VCaP (cell line): Measurements from ENCODE around the gene PLCG1.

Experiments
- H3K27ac ChIP-seq: fragments of 450-650 bp; 2 replicates; pipeline ENCODE4 v1.5.1; 2017
- TF ChIP-seq, protein P1 (sequence below): fragments of 450-650 bp; conservative IDR thresholded peaks from 2 replicates; pipeline ENCODE4 v1.5.1; 2017; ENCODE audit warnings: mild to moderate bottlenecking, moderate library complexity

Gene PLCG1

GRCh38 chr20:41098703-41099250, 38.6 kb upstream of the PLCG1 start:
- peak overlapping the region; percentile 77 for H3K27ac ChIP-seq

DNA sequence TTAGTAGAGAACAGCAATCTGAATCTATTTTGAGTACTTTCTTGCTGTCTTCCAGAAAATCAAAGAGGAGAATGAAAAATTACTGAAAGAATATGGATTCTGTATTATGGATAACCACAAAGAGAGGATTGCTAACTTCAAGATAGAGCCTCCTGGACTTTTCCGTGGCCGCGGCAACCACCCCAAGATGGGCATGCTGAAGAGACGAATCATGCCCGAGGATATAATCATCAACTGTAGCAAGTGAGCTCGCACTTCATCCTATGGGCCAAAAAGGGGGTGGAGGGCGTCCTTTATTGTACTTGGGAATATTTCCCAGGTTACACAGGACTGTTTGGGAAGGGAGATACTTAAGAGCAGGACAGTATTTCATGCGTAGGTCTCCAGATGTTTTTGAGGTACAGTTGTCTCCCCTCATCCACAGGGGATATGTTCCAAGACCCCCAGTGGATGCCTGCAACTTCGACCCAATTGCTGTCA, 37.3 kb upstream of the PLCG1 start:
- TF ChIP-seq, protein P1, sequence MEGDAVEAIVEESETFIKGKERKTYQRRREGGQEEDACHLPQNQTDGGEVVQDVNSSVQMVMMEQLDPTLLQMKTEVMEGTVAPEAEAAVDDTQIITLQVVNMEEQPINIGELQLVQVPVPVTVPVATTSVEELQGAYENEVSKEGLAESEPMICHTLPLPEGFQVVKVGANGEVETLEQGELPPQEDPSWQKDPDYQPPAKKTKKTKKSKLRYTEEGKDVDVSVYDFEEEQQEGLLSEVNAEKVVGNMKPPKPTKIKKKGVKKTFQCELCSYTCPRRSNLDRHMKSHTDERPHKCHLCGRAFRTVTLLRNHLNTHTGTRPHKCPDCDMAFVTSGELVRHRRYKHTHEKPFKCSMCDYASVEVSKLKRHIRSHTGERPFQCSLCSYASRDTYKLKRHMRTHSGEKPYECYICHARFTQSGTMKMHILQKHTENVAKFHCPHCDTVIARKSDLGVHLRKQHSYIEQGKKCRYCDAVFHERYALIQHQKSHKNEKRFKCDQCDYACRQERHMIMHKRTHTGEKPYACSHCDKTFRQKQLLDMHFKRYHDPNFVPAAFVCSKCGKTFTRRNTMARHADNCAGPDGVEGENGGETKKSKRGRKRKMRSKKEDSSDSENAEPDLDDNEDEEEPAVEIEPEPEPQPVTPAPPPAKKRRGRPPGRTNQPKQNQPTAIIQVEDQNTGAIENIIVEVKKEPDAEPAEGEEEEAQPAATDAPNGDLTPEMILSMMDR = no peak
- peak overlapping the region; percentile 77 for H3K27ac ChIP-seq

More at GRCh38 chr20:41098703-41099250, 38.6 kb upstream of the PLCG1 start:
- TF ChIP-seq, protein P1 = no peak

- no peak overlapping the region; the same call in 1 of the 2 replicates for H3K27ac ChIP-seq
- TF ChIP-seq, protein P1 = no peak
Observed at GRCh38 chr20:41101660-41102059, 35.7 kb upstream of the PLCG1 start.

DNA sequence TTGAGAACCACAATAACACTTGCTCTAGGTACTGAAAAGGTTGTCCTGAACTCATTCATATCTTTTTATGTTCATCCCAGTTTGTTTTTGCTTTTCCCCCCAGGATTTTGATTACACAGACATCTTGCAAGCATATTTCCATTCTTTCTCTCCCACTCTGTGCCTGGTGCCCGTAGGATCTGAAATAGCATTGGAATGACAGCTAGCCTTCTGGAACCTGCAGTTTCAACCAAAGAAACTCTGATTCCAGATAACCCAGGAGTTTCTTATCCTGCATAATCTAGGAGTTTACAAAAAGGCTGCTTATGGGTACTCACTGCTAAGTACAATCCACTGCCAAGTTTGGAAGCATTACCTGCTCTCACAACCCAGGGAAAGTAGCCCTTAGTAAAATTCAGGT, 28.8 kb upstream of the PLCG1 start:
- TF ChIP-seq, protein P1 = no peak
- no peak overlapping the region for H3K27ac ChIP-seq

- TF ChIP-seq, protein P1 = no peak
- H3K27ac ChIP-seq = no peak overlapping the region
Observed at GRCh38 chr20:41110012-41110411, 27.3 kb upstream of the PLCG1 start.

GRCh38 chr20:41110930-41111577, 26.3 kb upstream of the PLCG1 start:
- H3K27ac ChIP-seq = no peak overlapping the region
- TF ChIP-seq, protein P1 = no peak

GRCh38 chr20:41111578-41111951, 25.8 kb upstream of the PLCG1 start:
- no peak overlapping the region for H3K27ac ChIP-seq
- TF ChIP-seq, protein P1 = no peak
